ENCODE measurements around the gene RIMBP3C.
"Not testable (repeated sequence)": the region's sequence is repeated elsewhere in the genome, so short reads cannot be mapped to it uniquely, and the experiment has no call there.

- not testable (repeated sequence) for TF ChIP-seq EZH2phosphoT487 (IDR thresholded peaks at IDR 0.05; ENCODE audit: borderline replicate concordance)
- TF ChIP-seq, protein P1, sequence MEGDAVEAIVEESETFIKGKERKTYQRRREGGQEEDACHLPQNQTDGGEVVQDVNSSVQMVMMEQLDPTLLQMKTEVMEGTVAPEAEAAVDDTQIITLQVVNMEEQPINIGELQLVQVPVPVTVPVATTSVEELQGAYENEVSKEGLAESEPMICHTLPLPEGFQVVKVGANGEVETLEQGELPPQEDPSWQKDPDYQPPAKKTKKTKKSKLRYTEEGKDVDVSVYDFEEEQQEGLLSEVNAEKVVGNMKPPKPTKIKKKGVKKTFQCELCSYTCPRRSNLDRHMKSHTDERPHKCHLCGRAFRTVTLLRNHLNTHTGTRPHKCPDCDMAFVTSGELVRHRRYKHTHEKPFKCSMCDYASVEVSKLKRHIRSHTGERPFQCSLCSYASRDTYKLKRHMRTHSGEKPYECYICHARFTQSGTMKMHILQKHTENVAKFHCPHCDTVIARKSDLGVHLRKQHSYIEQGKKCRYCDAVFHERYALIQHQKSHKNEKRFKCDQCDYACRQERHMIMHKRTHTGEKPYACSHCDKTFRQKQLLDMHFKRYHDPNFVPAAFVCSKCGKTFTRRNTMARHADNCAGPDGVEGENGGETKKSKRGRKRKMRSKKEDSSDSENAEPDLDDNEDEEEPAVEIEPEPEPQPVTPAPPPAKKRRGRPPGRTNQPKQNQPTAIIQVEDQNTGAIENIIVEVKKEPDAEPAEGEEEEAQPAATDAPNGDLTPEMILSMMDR (conservative IDR thresholded peaks at IDR 0.05; ENCODE audit: low read length): not testable (repeated sequence)
Observed at GRCh38 chr22:21560657-21561056, 9.4 kb upstream of the RIMBP3C start.

Data from Loucy (cell line).